ENCODE results near the gene ELMOD2.

DNA sequence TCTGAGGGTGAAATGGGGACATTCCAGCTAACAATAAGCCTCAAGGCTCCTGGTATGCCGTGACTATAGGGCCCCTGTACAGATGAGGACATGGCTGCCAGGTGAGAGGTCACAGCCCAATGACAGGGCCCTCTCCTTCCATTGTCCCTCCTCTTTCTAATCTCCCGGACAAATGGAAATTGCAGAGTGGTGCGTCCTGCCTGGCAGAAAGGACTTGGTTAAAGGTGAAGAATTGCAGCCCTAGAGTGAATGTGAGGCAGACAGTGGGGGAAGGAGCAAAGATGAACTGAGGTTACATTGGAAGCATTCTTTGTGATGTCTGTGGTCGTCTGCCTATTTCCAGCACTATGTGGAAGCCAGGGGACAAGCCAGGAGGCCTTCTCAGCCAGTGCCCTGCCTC lies 51.5 kb downstream of the ELMOD2 start:
- TF ChIP-seq, protein P1, sequence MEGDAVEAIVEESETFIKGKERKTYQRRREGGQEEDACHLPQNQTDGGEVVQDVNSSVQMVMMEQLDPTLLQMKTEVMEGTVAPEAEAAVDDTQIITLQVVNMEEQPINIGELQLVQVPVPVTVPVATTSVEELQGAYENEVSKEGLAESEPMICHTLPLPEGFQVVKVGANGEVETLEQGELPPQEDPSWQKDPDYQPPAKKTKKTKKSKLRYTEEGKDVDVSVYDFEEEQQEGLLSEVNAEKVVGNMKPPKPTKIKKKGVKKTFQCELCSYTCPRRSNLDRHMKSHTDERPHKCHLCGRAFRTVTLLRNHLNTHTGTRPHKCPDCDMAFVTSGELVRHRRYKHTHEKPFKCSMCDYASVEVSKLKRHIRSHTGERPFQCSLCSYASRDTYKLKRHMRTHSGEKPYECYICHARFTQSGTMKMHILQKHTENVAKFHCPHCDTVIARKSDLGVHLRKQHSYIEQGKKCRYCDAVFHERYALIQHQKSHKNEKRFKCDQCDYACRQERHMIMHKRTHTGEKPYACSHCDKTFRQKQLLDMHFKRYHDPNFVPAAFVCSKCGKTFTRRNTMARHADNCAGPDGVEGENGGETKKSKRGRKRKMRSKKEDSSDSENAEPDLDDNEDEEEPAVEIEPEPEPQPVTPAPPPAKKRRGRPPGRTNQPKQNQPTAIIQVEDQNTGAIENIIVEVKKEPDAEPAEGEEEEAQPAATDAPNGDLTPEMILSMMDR (IDR thresholded peaks at IDR 0.05) = no peak
- TF ChIP-seq POLR2A (IDR thresholded peaks at IDR 0.05) = no peak

Measured in heart left ventricle (tissue), 13 donors.